NB4 (cell line): ENCODE data around the gene STK32C.

ENCODE experiments used
- POLR2A ChIP-seq: IDR thresholded peaks from 2 replicates; pipeline ENCODE4 v1.6.1; 2011; ENCODE audit warnings: mild to moderate bottlenecking; ENCODE audit not compliant: insufficient read length; ENCODE audit errors: extremely low read depth
- TF ChIP-seq, protein P1 (sequence below): IDR thresholded peaks from one replicate; pipeline ENCODE4 v1.5.1; 2012; ENCODE audit warnings: low read depth, low read length
- TF ChIP-seq, protein P2 (sequence below): IDR thresholded peaks from 2 replicates; pipeline ENCODE4 v1.6.1; 2011; ENCODE audit warnings: low read depth, low read length

DNA sequence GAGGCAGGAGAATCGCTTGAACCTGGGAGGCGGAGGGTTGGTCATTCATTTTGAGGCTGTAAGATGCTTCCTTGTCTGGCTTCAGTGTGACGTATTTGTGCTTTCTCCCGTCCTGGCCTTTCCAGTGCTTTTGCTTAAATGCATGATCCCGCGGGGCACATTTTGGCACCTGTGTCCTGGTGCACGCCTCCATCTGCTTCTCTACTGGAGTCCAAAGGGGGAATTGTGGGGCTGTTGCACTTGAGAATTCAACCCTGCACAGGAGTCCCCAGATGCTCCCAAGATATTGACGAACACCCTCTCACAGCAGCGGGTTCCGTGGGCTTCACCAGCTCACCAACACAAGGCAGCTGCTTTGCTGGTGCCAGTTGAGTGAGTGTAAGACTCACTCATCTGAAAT is 14.0 kb upstream of the STK32C start:
- TF ChIP-seq, protein P1, sequence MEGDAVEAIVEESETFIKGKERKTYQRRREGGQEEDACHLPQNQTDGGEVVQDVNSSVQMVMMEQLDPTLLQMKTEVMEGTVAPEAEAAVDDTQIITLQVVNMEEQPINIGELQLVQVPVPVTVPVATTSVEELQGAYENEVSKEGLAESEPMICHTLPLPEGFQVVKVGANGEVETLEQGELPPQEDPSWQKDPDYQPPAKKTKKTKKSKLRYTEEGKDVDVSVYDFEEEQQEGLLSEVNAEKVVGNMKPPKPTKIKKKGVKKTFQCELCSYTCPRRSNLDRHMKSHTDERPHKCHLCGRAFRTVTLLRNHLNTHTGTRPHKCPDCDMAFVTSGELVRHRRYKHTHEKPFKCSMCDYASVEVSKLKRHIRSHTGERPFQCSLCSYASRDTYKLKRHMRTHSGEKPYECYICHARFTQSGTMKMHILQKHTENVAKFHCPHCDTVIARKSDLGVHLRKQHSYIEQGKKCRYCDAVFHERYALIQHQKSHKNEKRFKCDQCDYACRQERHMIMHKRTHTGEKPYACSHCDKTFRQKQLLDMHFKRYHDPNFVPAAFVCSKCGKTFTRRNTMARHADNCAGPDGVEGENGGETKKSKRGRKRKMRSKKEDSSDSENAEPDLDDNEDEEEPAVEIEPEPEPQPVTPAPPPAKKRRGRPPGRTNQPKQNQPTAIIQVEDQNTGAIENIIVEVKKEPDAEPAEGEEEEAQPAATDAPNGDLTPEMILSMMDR: no peak
- no peak for TF ChIP-seq POLR2A
- TF ChIP-seq, protein P2, sequence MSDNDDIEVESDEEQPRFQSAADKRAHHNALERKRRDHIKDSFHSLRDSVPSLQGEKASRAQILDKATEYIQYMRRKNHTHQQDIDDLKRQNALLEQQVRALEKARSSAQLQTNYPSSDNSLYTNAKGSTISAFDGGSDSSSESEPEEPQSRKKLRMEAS: no peak
